ENCODE measurements around the gene SDK1.

SDK1 gene

GRCh38 chr7:4186513-4186780 is 885.4 kb downstream of the SDK1 start:
- Histone ChIP-seq H3K9me3 (no peaks in the 10 kb centered on the region), H3K27ac (no peak overlapping the region), H3K27me3 (no peaks in the 10 kb centered on the region), H3K4me3 (ENCODE audit: low read depth in 1 of 2, low read length in 1 of 2) (no peak overlapping the region), H3K36me3 (no peaks in the 10 kb centered on the region), H3K4me1 (ENCODE audit: control insufficient read depth in 1 of 2, insufficient read depth in 1 of 2, low read depth in 1 of 2, low read length in 1 of 2) (no peaks in the 10 kb centered on the region)
- TF ChIP-seq, protein P1, sequence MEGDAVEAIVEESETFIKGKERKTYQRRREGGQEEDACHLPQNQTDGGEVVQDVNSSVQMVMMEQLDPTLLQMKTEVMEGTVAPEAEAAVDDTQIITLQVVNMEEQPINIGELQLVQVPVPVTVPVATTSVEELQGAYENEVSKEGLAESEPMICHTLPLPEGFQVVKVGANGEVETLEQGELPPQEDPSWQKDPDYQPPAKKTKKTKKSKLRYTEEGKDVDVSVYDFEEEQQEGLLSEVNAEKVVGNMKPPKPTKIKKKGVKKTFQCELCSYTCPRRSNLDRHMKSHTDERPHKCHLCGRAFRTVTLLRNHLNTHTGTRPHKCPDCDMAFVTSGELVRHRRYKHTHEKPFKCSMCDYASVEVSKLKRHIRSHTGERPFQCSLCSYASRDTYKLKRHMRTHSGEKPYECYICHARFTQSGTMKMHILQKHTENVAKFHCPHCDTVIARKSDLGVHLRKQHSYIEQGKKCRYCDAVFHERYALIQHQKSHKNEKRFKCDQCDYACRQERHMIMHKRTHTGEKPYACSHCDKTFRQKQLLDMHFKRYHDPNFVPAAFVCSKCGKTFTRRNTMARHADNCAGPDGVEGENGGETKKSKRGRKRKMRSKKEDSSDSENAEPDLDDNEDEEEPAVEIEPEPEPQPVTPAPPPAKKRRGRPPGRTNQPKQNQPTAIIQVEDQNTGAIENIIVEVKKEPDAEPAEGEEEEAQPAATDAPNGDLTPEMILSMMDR (IDR thresholded peaks at IDR 0.05): no peak

DNA sequence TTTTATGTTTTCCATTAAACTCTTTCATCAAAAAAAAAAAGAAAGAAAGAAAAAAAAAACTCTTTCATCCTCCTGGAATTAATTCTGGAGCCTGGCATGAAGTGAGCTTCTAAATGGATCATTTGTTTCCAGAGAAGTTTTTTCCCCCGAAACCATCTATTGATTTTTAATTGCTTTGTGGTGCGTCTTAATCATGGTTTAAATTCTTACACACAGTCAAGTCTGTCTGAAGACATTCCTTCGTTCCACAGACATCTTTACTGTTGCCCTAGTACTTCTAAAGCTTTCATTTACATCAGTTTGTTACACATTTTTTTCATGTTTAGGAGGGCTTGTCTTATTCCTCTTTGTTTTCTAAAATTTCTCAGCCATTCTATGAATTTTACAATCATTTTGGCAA is 887.6 kb downstream of the SDK1 start:
- no peaks in the 10 kb centered on the region for H3K36me3 ChIP-seq
- H3K4me3 ChIP-seq (ENCODE audit: low read depth in 1 of 2, low read length in 1 of 2): no peak overlapping the region
- H3K27ac ChIP-seq: no peak overlapping the region
- TF ChIP-seq, protein P1 (IDR thresholded peaks at IDR 0.05): no peak
- no peaks in the 10 kb centered on the region for H3K4me1 ChIP-seq (ENCODE audit: control insufficient read depth in 1 of 2, insufficient read depth in 1 of 2, low read depth in 1 of 2, low read length in 1 of 2)
- H3K9me3 ChIP-seq: no peaks in the 10 kb centered on the region
- no peaks in the 10 kb centered on the region for H3K27me3 ChIP-seq

- no peaks in the 10 kb centered on the region for H3K4me1 ChIP-seq (ENCODE audit: control insufficient read depth in 1 of 2, insufficient read depth in 1 of 2, low read depth in 1 of 2, low read length in 1 of 2)
- H3K27me3 ChIP-seq: no peaks in the 10 kb centered on the region
- H3K9me3 ChIP-seq: no peaks in the 10 kb centered on the region
- H3K4me3 ChIP-seq (ENCODE audit: low read depth in 1 of 2, low read length in 1 of 2): no peak overlapping the region
- TF ChIP-seq, protein P1 (IDR thresholded peaks at IDR 0.05): no peak
- H3K27ac ChIP-seq: no peak overlapping the region
- H3K36me3 ChIP-seq: no peaks in the 10 kb centered on the region
Observed at GRCh38 chr7:4189131-4189570, 888.1 kb downstream of the SDK1 start.

GRCh38 chr7:4190010-4190981 is 889.2 kb downstream of the SDK1 start:
- H3K4me3 ChIP-seq (ENCODE audit: low read depth in 1 of 2, low read length in 1 of 2): no peak overlapping the region
- H3K36me3 ChIP-seq: no peaks in the 10 kb centered on the region
- H3K27ac ChIP-seq: no peak overlapping the region
- no peaks in the 10 kb centered on the region for H3K4me1 ChIP-seq (ENCODE audit: control insufficient read depth in 1 of 2, insufficient read depth in 1 of 2, low read depth in 1 of 2, low read length in 1 of 2)
- no peaks in the 10 kb centered on the region for H3K27me3 ChIP-seq
- no peaks in the 10 kb centered on the region for H3K9me3 ChIP-seq
- TF ChIP-seq, protein P1 (IDR thresholded peaks at IDR 0.05): no peak

GRCh38 chr7:4191046-4191445 is 890.0 kb downstream of the SDK1 start:
- H3K9me3 ChIP-seq: no peaks in the 10 kb centered on the region
- H3K36me3 ChIP-seq: no peaks in the 10 kb centered on the region
- H3K4me1 ChIP-seq (ENCODE audit: control insufficient read depth in 1 of 2, insufficient read depth in 1 of 2, low read depth in 1 of 2, low read length in 1 of 2): no peaks in the 10 kb centered on the region
- H3K27me3 ChIP-seq: no peaks in the 10 kb centered on the region
- no peak overlapping the region for H3K4me3 ChIP-seq (ENCODE audit: low read depth in 1 of 2, low read length in 1 of 2)
- no peak overlapping the region for H3K27ac ChIP-seq
- TF ChIP-seq, protein P1 (IDR thresholded peaks at IDR 0.05): no peak
